ENCODE data around the gene FIZ1. TPM values are rescaled to one million over a fixed set of nuclear protein-coding genes. Genes with fewer than 3 reads are reported as not detected.

The FIZ1 gene
- total and polyA plus RNA-seq, 2 of the 4 experiments (the other 2 are of a cell fraction) = 1.3 to 5.9 TPM

GRCh38 chr19:55542292-55542855, 56.9 kb downstream of the FIZ1 start:
- no peak overlapping the region for H2BK5ac ChIP-seq (ENCODE audit: low read depth, low read length, poor library complexity, severe bottlenecking)
- H3K9me1 ChIP-seq (ENCODE audit: insufficient read depth, low read length) = 0 out of 2 replicates have a peak, but pooled peaks cover 8% of the 10 kb centered on the region
- no peak for ATAC-seq (ENCODE audit: low read depth)
- H3K18ac ChIP-seq (ENCODE audit: low read depth, low read length) = no peak overlapping the region
- H3K4me2 ChIP-seq (ENCODE audit: low read depth, low read length) = no peak overlapping the region
- dilution Hi-C loops (cut with HindIII; ENCODE audit: low sequenced_read_pairs, unreplicated experiment) = no loop called here
- CTCF ChIA-PET = no interaction called here
- POLR2A ChIA-PET (ENCODE audit: unreplicated experiment) = no interaction called here
- no peak overlapping the region for H2AFZ ChIP-seq (replicated peaks; ENCODE audit: low read length, poor library complexity)
- H3K9me3 ChIP-seq (ENCODE audit: control insufficient read depth, insufficient read depth, low read length) = no peaks in the 10 kb centered on the region; the same call in 1 of the 2 replicates
- TF ChIP-seq ELK1 (IDR thresholded peaks at IDR 0.05; ENCODE audit: borderline replicate concordance, low read depth, low read length) (no peak), MAZ (IDR thresholded peaks at IDR 0.05; ENCODE audit: borderline replicate concordance, low read depth, low read length) (no peak), RAD21 (IDR thresholded peaks at IDR 0.05; ENCODE audit: low read length) (no peak), CEBPB (IDR thresholded peaks at IDR 0.05; ENCODE audit: low read depth, low read length) (no peak), MXI1 (IDR thresholded peaks at IDR 0.05; ENCODE audit: borderline replicate concordance, low read depth, low read length) (no peak), RFX5 (IDR thresholded peaks at IDR 0.05; ENCODE audit: low read depth, low read length) (no peak), POLR2A (IDR thresholded peaks at IDR 0.05; ENCODE audit: low read depth, low read length) (no peak)
- TF ChIP-seq, protein P1, sequence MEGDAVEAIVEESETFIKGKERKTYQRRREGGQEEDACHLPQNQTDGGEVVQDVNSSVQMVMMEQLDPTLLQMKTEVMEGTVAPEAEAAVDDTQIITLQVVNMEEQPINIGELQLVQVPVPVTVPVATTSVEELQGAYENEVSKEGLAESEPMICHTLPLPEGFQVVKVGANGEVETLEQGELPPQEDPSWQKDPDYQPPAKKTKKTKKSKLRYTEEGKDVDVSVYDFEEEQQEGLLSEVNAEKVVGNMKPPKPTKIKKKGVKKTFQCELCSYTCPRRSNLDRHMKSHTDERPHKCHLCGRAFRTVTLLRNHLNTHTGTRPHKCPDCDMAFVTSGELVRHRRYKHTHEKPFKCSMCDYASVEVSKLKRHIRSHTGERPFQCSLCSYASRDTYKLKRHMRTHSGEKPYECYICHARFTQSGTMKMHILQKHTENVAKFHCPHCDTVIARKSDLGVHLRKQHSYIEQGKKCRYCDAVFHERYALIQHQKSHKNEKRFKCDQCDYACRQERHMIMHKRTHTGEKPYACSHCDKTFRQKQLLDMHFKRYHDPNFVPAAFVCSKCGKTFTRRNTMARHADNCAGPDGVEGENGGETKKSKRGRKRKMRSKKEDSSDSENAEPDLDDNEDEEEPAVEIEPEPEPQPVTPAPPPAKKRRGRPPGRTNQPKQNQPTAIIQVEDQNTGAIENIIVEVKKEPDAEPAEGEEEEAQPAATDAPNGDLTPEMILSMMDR (conservative IDR thresholded peaks at IDR 0.05; ENCODE audit: low read depth, low read length) = no peak
- TF ChIP-seq, protein P2, sequence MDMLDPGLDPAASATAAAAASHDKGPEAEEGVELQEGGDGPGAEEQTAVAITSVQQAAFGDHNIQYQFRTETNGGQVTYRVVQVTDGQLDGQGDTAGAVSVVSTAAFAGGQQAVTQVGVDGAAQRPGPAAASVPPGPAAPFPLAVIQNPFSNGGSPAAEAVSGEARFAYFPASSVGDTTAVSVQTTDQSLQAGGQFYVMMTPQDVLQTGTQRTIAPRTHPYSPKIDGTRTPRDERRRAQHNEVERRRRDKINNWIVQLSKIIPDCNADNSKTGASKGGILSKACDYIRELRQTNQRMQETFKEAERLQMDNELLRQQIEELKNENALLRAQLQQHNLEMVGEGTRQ (IDR thresholded peaks at IDR 0.05; ENCODE audit: low read depth, low read length) = no peak
- intact Hi-C loops (cut with micrococcal nuclease) = no loop called here
- H4K8ac ChIP-seq (ENCODE audit: low read depth in 2 of 2, low read length in 2 of 2) = no peak overlapping the region
- no peak overlapping the region for H3K56ac ChIP-seq (ENCODE audit: extremely low read depth, insufficient read depth, low read length)
- no peaks in the 10 kb centered on the region for H3K79me1 ChIP-seq (ENCODE audit: low read depth in 1 of 2, low read length in 2 of 2)
- no peak overlapping the region for H3K9ac ChIP-seq (ENCODE audit: low read depth, low read length)
- H3K4me1 ChIP-seq (ENCODE audit: control insufficient read depth, insufficient read depth, low read length) = peaks cover 14% of the 10 kb centered on the region
- no peak overlapping the region for H4K91ac ChIP-seq (ENCODE audit: insufficient read depth, low read depth, low read length)
- no peak overlapping the region for H3K4ac ChIP-seq (ENCODE audit: low read depth, low read length)
- H3K27ac ChIP-seq (ENCODE audit: insufficient read depth, low read length) = no peak overlapping the region
- in situ Hi-C loops (cut with MboI; ENCODE audit: low sequenced_read_pairs) = no loop called here
- no peak overlapping the region for H3K23ac ChIP-seq (ENCODE audit: low read depth, low read length)
- H3K14ac ChIP-seq (replicated peaks; ENCODE audit: low read depth, low read length) = no peak overlapping the region
- H4K5ac ChIP-seq (ENCODE audit: low read depth, low read length) = no peak overlapping the region
- H2BK20ac ChIP-seq (ENCODE audit: low read depth, low read length) = no peak overlapping the region
- H4K20me1 ChIP-seq (ENCODE audit: insufficient read depth, low read length) = no peaks in the 10 kb centered on the region
- H2AK9ac ChIP-seq (replicated peaks; ENCODE audit: low read depth, low read length, poor library complexity) = no peak overlapping the region
- DNase-seq = no peak
- no TSS peak for BruUV-seq (replicated peaks)
- no peaks in the 10 kb centered on the region; the same call in 1 of the 2 replicates for H3K27me3 ChIP-seq (ENCODE audit: control insufficient read depth, insufficient read depth, low read length)
- WGBS, 2 experiments (ENCODE audit: extremely low coverage in 2 of 2, insufficient read length in 1 of 2) = 88 to 98% methylated on average over 7 of the region's 7 CpGs
- no peak overlapping the region for H2BK15ac ChIP-seq (ENCODE audit: low read depth, low read length)
- H2AK5ac ChIP-seq (ENCODE audit: low read depth, low read length) = no peak overlapping the region; the same call in 1 of the 2 replicates
- H2BK120ac ChIP-seq (ENCODE audit: low read depth, low read length) = no peak overlapping the region
- no peaks in the 10 kb centered on the region for H3K36me3 ChIP-seq (ENCODE audit: control insufficient read depth, insufficient read depth, low read length)
- no peak overlapping the region for H3K4me3 ChIP-seq (ENCODE audit: insufficient read depth, low read depth, low read length)
